OCI-LY3 (cell line): Measurements from ENCODE around the gene ALOXE3.

Source experiments
- CTCF ChIP-seq: fragments of 200-600, 300-600 bp; sonication (generic); IDR thresholded peaks from 2 replicates; pipeline ENCODE4 v1.5.1; 2014; ENCODE audit warnings: antibody characterized with exemption, low read length, low read depth
- EZH2phosphoT487 ChIP-seq: fragments of 200-600 bp; shearing (Covaris generic); IDR thresholded peaks from 2 replicates; pipeline ENCODE4 v1.6.1; 2018; ENCODE audit warnings: antibody characterized with exemption, mixed run types, low read depth

- TF ChIP-seq CTCF: no peak
- TF ChIP-seq EZH2phosphoT487: no peak
Observed at GRCh38 chr17:8104911-8105310, 13.4 kb downstream of the ALOXE3 start.
